ENCODE data around the gene DENND1C.

The DENND1C gene

GRCh38 chr19:6495947-6496346 is 14.4 kb upstream of the DENND1C start:
- Histone ChIP-seq H3K27ac (ENCODE audit: low read depth, low read length) (no peak overlapping the region), H3K4me1 (ENCODE audit: control insufficient read depth in 5 of 5, insufficient read depth in 5 of 5, low read length in 5 of 5) (no peaks in the 10 kb centered on the region), H3K4me3 (ENCODE audit: low read depth in 1 of 5, low read length in 5 of 5) (no peak overlapping the region), H3K9me3 (ENCODE audit: control insufficient read depth in 5 of 5, low read length in 5 of 5) (peaks cover 5 to 14% (median 11%) of the 10 kb centered on the region in 5 donors), H3K27me3 (ENCODE audit: control insufficient read depth in 5 of 5, insufficient read depth in 4 of 5, low read length in 5 of 5) (peaks cover 3 to 10% (median 8%) of the 10 kb centered on the region in 5 donors), H3K36me3 (ENCODE audit: control insufficient read depth in 5 of 5, insufficient read depth in 5 of 5, low read length in 5 of 5) (no peaks in the 10 kb centered on the region), H3K9ac (ENCODE audit: low read length in 5 of 5) (no peak overlapping the region)

- no peak overlapping the region for H3K9ac ChIP-seq (ENCODE audit: low read length in 5 of 5)
- H3K4me1 ChIP-seq (ENCODE audit: control insufficient read depth in 5 of 5, insufficient read depth in 5 of 5, low read length in 5 of 5) = no peaks in the 10 kb centered on the region
- H3K27ac ChIP-seq (ENCODE audit: low read depth, low read length) = no peak overlapping the region
- no peak overlapping the region for H3K4me3 ChIP-seq (ENCODE audit: low read depth in 1 of 5, low read length in 5 of 5)
- H3K36me3 ChIP-seq (ENCODE audit: control insufficient read depth in 5 of 5, insufficient read depth in 5 of 5, low read length in 5 of 5) = no peaks in the 10 kb centered on the region
- peaks cover 5 to 14% (median 11%) of the 10 kb centered on the region in 5 donors for H3K9me3 ChIP-seq (ENCODE audit: control insufficient read depth in 5 of 5, low read length in 5 of 5)
- peaks cover 0 to 7% (median 3%) of the 10 kb centered on the region in 5 donors for H3K27me3 ChIP-seq (ENCODE audit: control insufficient read depth in 5 of 5, insufficient read depth in 4 of 5, low read length in 5 of 5)
Observed at GRCh38 chr19:6494438-6495036, 12.9 kb upstream of the DENND1C start.

GRCh38 chr19:6491802-6492592 is 10.4 kb upstream of the DENND1C start:
- Histone ChIP-seq H3K27me3 (ENCODE audit: control insufficient read depth in 5 of 5, insufficient read depth in 4 of 5, low read length in 5 of 5) (peaks cover 0 to 3% (median 0%) of the 10 kb centered on the region in 5 donors), H3K4me3 (ENCODE audit: low read depth in 1 of 5, low read length in 5 of 5) (no peak overlapping the region), H3K9me3 (ENCODE audit: control insufficient read depth in 5 of 5, low read length in 5 of 5) (peaks cover 5 to 14% (median 11%) of the 10 kb centered on the region in 5 donors), H3K36me3 (ENCODE audit: control insufficient read depth in 5 of 5, insufficient read depth in 5 of 5, low read length in 5 of 5) (no peaks in the 10 kb centered on the region), H3K27ac (ENCODE audit: low read depth, low read length) (no peak overlapping the region), H3K4me1 (ENCODE audit: control insufficient read depth in 5 of 5, insufficient read depth in 5 of 5, low read length in 5 of 5) (no peaks in the 10 kb centered on the region), H3K9ac (ENCODE audit: low read length in 5 of 5) (no peak overlapping the region)

GRCh38 chr19:6490134-6490533 is 8.5 kb upstream of the DENND1C start:
- Histone ChIP-seq H3K9ac (ENCODE audit: low read length in 5 of 5) (no peak overlapping the region), H3K4me3 (ENCODE audit: low read depth in 1 of 5, low read length in 5 of 5) (no peak overlapping the region), H3K9me3 (ENCODE audit: control insufficient read depth in 5 of 5, low read length in 5 of 5) (peaks cover 5 to 14% (median 11%) of the 10 kb centered on the region in 5 donors), H3K27ac (ENCODE audit: low read depth, low read length) (no peak overlapping the region), H3K36me3 (ENCODE audit: control insufficient read depth in 5 of 5, insufficient read depth in 5 of 5, low read length in 5 of 5) (no peaks in the 10 kb centered on the region), H3K4me1 (ENCODE audit: control insufficient read depth in 5 of 5, insufficient read depth in 5 of 5, low read length in 5 of 5) (no peaks in the 10 kb centered on the region), H3K27me3 (ENCODE audit: control insufficient read depth in 5 of 5, insufficient read depth in 4 of 5, low read length in 5 of 5) (peaks cover 0 to 3% (median 0%) of the 10 kb centered on the region in 5 donors)

- H3K4me3 ChIP-seq (ENCODE audit: low read depth in 1 of 5, low read length in 5 of 5) = no peak overlapping the region
- peaks cover 0 to 2% (median 0%) of the 10 kb centered on the region in 5 donors for H3K27me3 ChIP-seq (ENCODE audit: control insufficient read depth in 5 of 5, insufficient read depth in 4 of 5, low read length in 5 of 5)
- H3K9ac ChIP-seq (ENCODE audit: low read length in 5 of 5) = no peak overlapping the region
- no peaks in the 10 kb centered on the region for H3K4me1 ChIP-seq (ENCODE audit: control insufficient read depth in 5 of 5, insufficient read depth in 5 of 5, low read length in 5 of 5)
- no peaks in the 10 kb centered on the region for H3K36me3 ChIP-seq (ENCODE audit: control insufficient read depth in 5 of 5, insufficient read depth in 5 of 5, low read length in 5 of 5)
- peaks cover 5 to 14% (median 11%) of the 10 kb centered on the region in 5 donors for H3K9me3 ChIP-seq (ENCODE audit: control insufficient read depth in 5 of 5, low read length in 5 of 5)
- no peak overlapping the region for H3K27ac ChIP-seq (ENCODE audit: low read depth, low read length)
Observed at GRCh38 chr19:6489278-6490061, 7.9 kb upstream of the DENND1C start.

- Histone ChIP-seq H3K4me1 (ENCODE audit: control insufficient read depth in 5 of 5, insufficient read depth in 5 of 5, low read length in 5 of 5) (peaks cover 0 to 6% (median 0%) of the 10 kb centered on the region in 5 donors), H3K9ac (ENCODE audit: low read length in 5 of 5) (no peak overlapping the region), H3K4me3 (ENCODE audit: low read depth in 1 of 5, low read length in 5 of 5) (no peak overlapping the region), H3K36me3 (ENCODE audit: control insufficient read depth in 5 of 5, insufficient read depth in 5 of 5, low read length in 5 of 5) (no peaks in the 10 kb centered on the region), H3K27ac (ENCODE audit: low read depth, low read length) (no peak overlapping the region), H3K9me3 (ENCODE audit: control insufficient read depth in 5 of 5, low read length in 5 of 5) (no peaks in the 10 kb centered on the region), H3K27me3 (ENCODE audit: control insufficient read depth in 5 of 5, insufficient read depth in 4 of 5, low read length in 5 of 5) (peaks cover 0 to 13% (median 6%) of the 10 kb centered on the region in 5 donors)
Observed at GRCh38 chr19:6484831-6485230, 3.2 kb upstream of the DENND1C start.

- Histone ChIP-seq H3K27me3 (ENCODE audit: control insufficient read depth in 5 of 5, insufficient read depth in 4 of 5, low read length in 5 of 5) (peaks cover 3 to 17% (median 7%) of the 10 kb centered on the region in 5 donors), H3K9me3 (ENCODE audit: control insufficient read depth in 5 of 5, low read length in 5 of 5) (no peaks in the 10 kb centered on the region), H3K4me3 (ENCODE audit: low read depth in 1 of 5, low read length in 5 of 5) (no peak overlapping the region), H3K36me3 (ENCODE audit: control insufficient read depth in 5 of 5, insufficient read depth in 5 of 5, low read length in 5 of 5) (no peaks in the 10 kb centered on the region), H3K9ac (ENCODE audit: low read length in 5 of 5) (no peak overlapping the region), H3K4me1 (ENCODE audit: control insufficient read depth in 5 of 5, insufficient read depth in 5 of 5, low read length in 5 of 5) (peaks cover 0 to 6% (median 0%) of the 10 kb centered on the region in 5 donors), H3K27ac (ENCODE audit: low read depth, low read length) (no peak overlapping the region)
Observed at GRCh38 chr19:6484230-6484629, 2.6 kb upstream of the DENND1C start.

GRCh38 chr19:6483235-6483634 is 1.6 kb upstream of the DENND1C start:
- H3K4me1 ChIP-seq (ENCODE audit: control insufficient read depth in 5 of 5, insufficient read depth in 5 of 5, low read length in 5 of 5) = peaks cover 0 to 6% (median 0%) of the 10 kb centered on the region in 5 donors
- H3K9me3 ChIP-seq (ENCODE audit: control insufficient read depth in 5 of 5, low read length in 5 of 5) = no peaks in the 10 kb centered on the region
- H3K27ac ChIP-seq (ENCODE audit: low read depth, low read length) = no peak overlapping the region
- no peak overlapping the region for H3K9ac ChIP-seq (ENCODE audit: low read length in 5 of 5)
- H3K4me3 ChIP-seq (ENCODE audit: low read depth in 1 of 5, low read length in 5 of 5) = no peak overlapping the region
- no peaks in the 10 kb centered on the region for H3K36me3 ChIP-seq (ENCODE audit: control insufficient read depth in 5 of 5, insufficient read depth in 5 of 5, low read length in 5 of 5)
- peaks cover 3 to 17% (median 9%) of the 10 kb centered on the region in 5 donors for H3K27me3 ChIP-seq (ENCODE audit: control insufficient read depth in 5 of 5, insufficient read depth in 4 of 5, low read length in 5 of 5)

GRCh38 chr19:6482343-6482686 is 728 bp upstream of the DENND1C start:
- Histone ChIP-seq H3K36me3 (ENCODE audit: control insufficient read depth in 5 of 5, insufficient read depth in 5 of 5, low read length in 5 of 5) (no peaks in the 10 kb centered on the region), H3K4me3 (ENCODE audit: low read depth in 1 of 5, low read length in 5 of 5) (peak overlapping the region in 1 of 5 donors; percentile 48), H3K27me3 (ENCODE audit: control insufficient read depth in 5 of 5, insufficient read depth in 4 of 5, low read length in 5 of 5) (peaks cover 3 to 17% (median 9%) of the 10 kb centered on the region in 5 donors), H3K4me1 (ENCODE audit: control insufficient read depth in 5 of 5, insufficient read depth in 5 of 5, low read length in 5 of 5) (peaks cover 0 to 6% (median 0%) of the 10 kb centered on the region in 5 donors), H3K9ac (ENCODE audit: low read length in 5 of 5) (no peak overlapping the region), H3K9me3 (ENCODE audit: control insufficient read depth in 5 of 5, low read length in 5 of 5) (no peaks in the 10 kb centered on the region), H3K27ac (ENCODE audit: low read depth, low read length) (no peak overlapping the region)

Data from subcutaneous abdominal adipose tissue (tissue), 5 donors.